C4-2B (cell line): ENCODE results near the gene RRBP1.

Experiments used
- CTCF ChIP-seq: fragments of 450-650 bp; conservative IDR thresholded peaks from 2 replicates; pipeline ENCODE4 v1.5.1; 2017; ENCODE audit warnings: mild to moderate bottlenecking
- ZFX ChIP-seq: fragments of 450-650 bp; IDR thresholded peaks from 2 replicates; pipeline ENCODE4 v1.6.1; 2017

- TF ChIP-seq CTCF (no peak), ZFX (no peak)
Measured at GRCh38 chr20:17657079-17657825, 24.8 kb downstream of the RRBP1 start.
